ENCODE measurements around the gene TPMT. TPM values are rescaled to one million over a fixed set of nuclear protein-coding genes. Genes with fewer than 3 reads are reported as not detected.
"Not testable (repeated sequence)": the region's sequence is repeated elsewhere in the genome, so short reads cannot be mapped to it uniquely, and the experiment has no call there.

Gene TPMT
- total and polyA plus RNA-seq, 9 donors, result 4.2 to 11.5 (median 5.4) TPM

DNA sequence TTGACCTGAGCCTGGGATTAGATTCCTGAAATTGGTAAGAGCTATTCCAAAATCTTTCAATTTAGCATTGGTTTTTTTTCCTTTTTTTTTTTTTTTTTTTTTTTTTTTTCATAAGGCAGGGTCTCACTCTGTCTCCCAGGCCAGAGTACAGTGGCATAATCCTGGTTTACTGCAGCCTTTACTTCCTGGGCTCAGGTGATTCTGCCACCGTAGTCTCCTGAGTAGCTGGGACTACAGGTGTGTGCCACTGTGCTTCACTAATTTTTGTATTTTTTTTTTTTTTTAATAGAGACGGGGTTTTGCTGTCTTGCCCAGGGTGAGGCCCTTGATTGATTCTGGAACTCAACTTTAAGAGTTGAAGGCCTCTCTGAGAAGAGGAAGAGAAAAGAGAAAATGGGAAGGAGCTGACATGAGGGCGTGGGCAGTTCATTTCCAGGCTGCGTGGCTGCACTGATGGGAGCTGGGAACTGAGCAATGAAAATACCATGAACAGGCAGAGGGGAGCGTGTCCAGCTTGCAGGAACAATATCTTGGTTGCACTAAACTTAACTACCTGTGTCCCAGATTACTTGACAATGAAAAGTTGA, 25.0 kb upstream of the TPMT start:
- H3K27ac ChIP-seq, result no peak overlapping the region
- H3K36me3 ChIP-seq, result no peaks in the 10 kb centered on the region
- intact Hi-C loops (cut with DNase I), result no loop called here
- 89 to 92% (median 89%) methylated on average over 5 of the region's 5 CpGs for WGBS, 3 donors
- TF ChIP-seq POLR2A (IDR thresholded peaks at IDR 0.05), result no peak
- no peaks in the 10 kb centered on the region for H3K27me3 ChIP-seq
- H3K9me3 ChIP-seq, result no peaks in the 10 kb centered on the region
- no peak for DNase-seq
- H3K4me3 ChIP-seq, result no peak overlapping the region
- H3K4me1 ChIP-seq (ENCODE audit: insufficient read depth), result no peaks in the 10 kb centered on the region

GRCh38 chr6:18178960-18179615, 24.2 kb upstream of the TPMT start:
- 86 to 92% (median 90%) methylated on average over 3 of the region's 3 CpGs for WGBS, 3 donors
- intact Hi-C loops (cut with DNase I), result no loop called here
- H3K27me3 ChIP-seq, result no peaks in the 10 kb centered on the region
- no peak overlapping the region for H3K4me3 ChIP-seq
- no peaks in the 10 kb centered on the region for H3K36me3 ChIP-seq
- TF ChIP-seq EP300 (IDR thresholded peaks at IDR 0.05), result no peak
- no peak for TF ChIP-seq CTCF (IDR thresholded peaks at IDR 0.05)
- TF ChIP-seq POLR2A (IDR thresholded peaks at IDR 0.05), result no peak
- H3K9me3 ChIP-seq, result no peaks in the 10 kb centered on the region
- H3K27ac ChIP-seq, result no peak overlapping the region
- no peak for DNase-seq
- no peaks in the 10 kb centered on the region for H3K4me1 ChIP-seq (ENCODE audit: insufficient read depth)

DNA sequence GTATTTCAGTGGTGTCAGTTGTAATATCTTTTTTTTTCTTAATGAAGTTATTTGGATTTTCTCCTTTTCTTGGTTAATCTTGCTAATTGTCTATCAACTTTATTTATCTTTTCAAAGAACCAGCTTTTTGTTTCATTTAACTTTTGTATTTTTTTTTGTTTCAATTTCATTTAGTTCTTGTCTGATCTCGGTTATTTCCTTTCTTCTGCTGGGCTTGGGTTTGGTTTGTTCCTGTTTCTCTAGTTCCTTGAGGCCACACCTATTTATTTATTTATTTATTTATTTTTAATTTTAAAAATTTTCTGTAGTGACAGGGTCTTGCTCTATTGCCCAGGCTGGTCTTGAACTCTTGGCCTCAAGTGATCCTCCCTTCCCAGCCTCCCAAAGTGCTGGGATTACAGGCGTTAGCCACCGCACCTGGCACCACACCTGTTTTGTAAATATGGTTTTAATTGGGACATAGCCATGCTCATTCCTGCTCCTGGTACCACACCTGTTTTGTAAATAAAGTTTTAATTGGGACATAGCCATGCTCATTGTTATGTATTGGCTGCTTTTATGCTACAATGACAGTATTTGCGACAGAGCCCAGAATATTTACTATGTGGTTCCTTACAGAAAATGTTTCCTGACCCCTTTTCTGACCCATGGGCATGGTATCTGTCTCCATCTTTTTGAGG, 22.5 kb upstream of the TPMT start:
- intact Hi-C loops (cut with DNase I), result no loop called here
- 94 to 98% (median 98%) methylated on average over 4 of the region's 4 CpGs for WGBS, 3 donors
- H3K27ac ChIP-seq, result no peak overlapping the region
- no peaks in the 10 kb centered on the region for H3K36me3 ChIP-seq
- DNase-seq, result no peak
- TF ChIP-seq POLR2A (IDR thresholded peaks at IDR 0.05), result no peak
- TF ChIP-seq EP300 (IDR thresholded peaks at IDR 0.05), result no peak
- no peak for TF ChIP-seq CTCF (IDR thresholded peaks at IDR 0.05)
- no peaks in the 10 kb centered on the region for H3K27me3 ChIP-seq
- no peaks in the 10 kb centered on the region for H3K4me1 ChIP-seq (ENCODE audit: insufficient read depth)
- no peak overlapping the region for H3K4me3 ChIP-seq
- H3K9me3 ChIP-seq, result no peaks in the 10 kb centered on the region

DNA sequence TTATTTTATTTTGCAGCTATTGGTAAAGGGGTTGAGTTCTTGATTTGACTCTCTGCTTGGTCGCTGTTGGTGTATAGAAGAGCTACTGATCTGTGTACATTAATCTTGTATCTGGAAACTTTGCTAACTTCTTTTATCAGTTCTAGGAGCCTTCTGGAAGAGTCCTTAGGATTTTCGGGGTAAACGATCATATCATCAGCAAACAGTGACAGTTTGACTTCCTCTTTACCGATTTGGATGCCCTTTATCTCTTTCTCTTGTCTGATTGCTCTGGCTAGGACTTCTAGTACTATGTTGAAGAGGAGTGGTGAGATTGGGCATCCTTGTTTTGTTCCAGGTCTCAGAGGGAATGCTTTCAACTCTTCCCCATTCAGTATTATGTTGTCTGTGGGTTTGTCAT, 21.3 kb upstream of the TPMT start:
- H3K36me3 ChIP-seq; H3K27me3 ChIP-seq; H3K4me3 ChIP-seq; intact Hi-C loops (cut with DNase I); H3K9me3 ChIP-seq; DNase-seq; H3K27ac ChIP-seq; H3K4me1 ChIP-seq (ENCODE audit: insufficient read depth): not testable (repeated sequence)
- 90 to 95% (median 92%) methylated on average over 4 of the region's 4 CpGs for WGBS, 3 donors

DNA sequence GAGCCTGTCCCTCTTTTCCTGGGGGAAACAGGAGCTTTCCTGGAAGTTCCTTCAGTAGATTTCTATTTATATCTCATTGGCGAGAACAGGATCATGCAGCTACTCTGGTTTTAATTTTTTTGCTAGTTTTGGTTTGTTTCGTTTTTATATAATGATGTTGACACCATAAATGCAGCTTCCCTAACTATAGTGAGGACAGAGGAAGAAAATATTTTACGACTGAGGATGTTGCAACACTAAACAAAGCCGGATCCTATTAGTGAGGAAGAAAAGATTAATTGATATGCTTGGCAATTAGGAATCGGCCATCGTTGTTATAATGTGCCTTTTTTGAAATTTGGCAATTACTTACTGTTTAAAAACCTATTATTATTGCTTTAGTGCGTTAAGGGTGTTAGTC, 17.0 kb upstream of the TPMT start:
- no peaks in the 10 kb centered on the region for H3K27me3 ChIP-seq
- intact Hi-C loops (cut with DNase I), result no loop called here
- no peak overlapping the region for H3K4me3 ChIP-seq
- peaks cover 0 to 4% of the 10 kb centered on the region in 2 donors for H3K9me3 ChIP-seq
- no peak overlapping the region for H3K27ac ChIP-seq
- TF ChIP-seq EP300 (IDR thresholded peaks at IDR 0.05), result no peak
- no peak for TF ChIP-seq POLR2A (IDR thresholded peaks at IDR 0.05)
- no peak for TF ChIP-seq CTCF (IDR thresholded peaks at IDR 0.05)
- no peak for DNase-seq
- 79 to 86% (median 81%) methylated on average over 7 of the region's 7 CpGs for WGBS, 3 donors
- H3K4me1 ChIP-seq (ENCODE audit: insufficient read depth), result no peaks in the 10 kb centered on the region
- H3K36me3 ChIP-seq, result no peaks in the 10 kb centered on the region
